Fibroblast of the conjunctiva (primary cell): Measurements from ENCODE around the gene ATP10D.

Experiments
- DNase-seq: peaks from one replicate; pipeline ENCODE4 v3.0.0-alpha.2; 2010; ENCODE audit warnings: low read depth

The ATP10D gene

GRCh38 chr4:47590325-47590724 is 105.2 kb downstream of the ATP10D start:
- no peak for DNase-seq

- DNase-seq: no peak
Observed at GRCh38 chr4:47597696-47598095, 112.6 kb downstream of the ATP10D start.

GRCh38 chr4:47598320-47598719 is 113.2 kb downstream of the ATP10D start:
- no peak for DNase-seq

- DNase-seq: no peak
Observed at GRCh38 chr4:47598896-47599295, 113.8 kb downstream of the ATP10D start.

- DNase-seq: no peak
Observed at GRCh38 chr4:47606482-47606881, 121.4 kb downstream of the ATP10D start.

- no peak for DNase-seq
Observed at GRCh38 chr4:47612116-47613023, 127.3 kb downstream of the ATP10D start.

GRCh38 chr4:47615385-47615784 is 130.3 kb downstream of the ATP10D start:
- no peak for DNase-seq

GRCh38 chr4:47617607-47618006 is 132.5 kb downstream of the ATP10D start:
- no peak for DNase-seq

- DNase-seq: no peak
Observed at GRCh38 chr4:47619691-47620090, 134.6 kb downstream of the ATP10D start.

GRCh38 chr4:47621181-47621580 is 136.1 kb downstream of the ATP10D start:
- no peak for DNase-seq

- DNase-seq: no peak
Observed at GRCh38 chr4:47624031-47624441, 139.0 kb downstream of the ATP10D start.

GRCh38 chr4:47631161-47631560 is 146.1 kb downstream of the ATP10D start:
- DNase-seq: no peak

- no peak for DNase-seq
Observed at GRCh38 chr4:47639531-47639930, 154.5 kb downstream of the ATP10D start.

GRCh38 chr4:47640911-47641310 is 155.8 kb downstream of the ATP10D start:
- no peak for DNase-seq

GRCh38 chr4:47641755-47642154 is 156.7 kb downstream of the ATP10D start:
- DNase-seq: no peak

GRCh38 chr4:47642191-47642830 is 157.2 kb downstream of the ATP10D start:
- DNase-seq: no peak
